22Rv1 (cell line): Measurements from ENCODE around the gene IPO8.
"Not testable (repeated sequence)": the region's sequence is repeated elsewhere in the genome, so short reads cannot be mapped to it uniquely, and the experiment has no call there.

ENCODE experiments used
- H3K27ac ChIP-seq: fragments of 450-650 bp; 2 replicates; pipeline ENCODE4 v1.5.1; 2017
- CTCF ChIP-seq: fragments of 450-650 bp; IDR thresholded peaks from 2 replicates; pipeline ENCODE4 v1.5.1; 2017; ENCODE audit warnings: mild to moderate bottlenecking
- ZFX ChIP-seq: fragments of 450-650 bp; IDR thresholded peaks from 2 replicates; pipeline ENCODE4 v1.6.1; 2017; ENCODE audit warnings: antibody characterized with exemption, borderline replicate concordance

The IPO8 gene

DNA sequence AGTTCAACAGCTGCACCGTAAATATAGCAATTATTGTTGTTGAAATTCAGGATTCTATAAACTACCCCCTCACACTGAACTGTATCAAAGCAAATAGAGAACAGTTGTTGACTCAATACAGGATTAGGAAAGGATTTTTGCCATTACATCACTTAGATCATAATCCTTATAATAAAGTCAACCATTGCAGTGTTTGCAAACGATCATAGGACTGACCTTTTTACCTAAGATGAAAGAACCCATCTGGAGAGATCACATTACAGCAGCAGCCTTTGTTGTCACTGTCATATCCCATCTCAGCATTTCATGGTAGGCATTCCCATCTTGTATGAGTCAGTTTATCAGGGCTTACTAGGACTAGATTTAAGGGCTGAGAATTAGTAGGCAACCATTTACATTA is 96.1 kb downstream of the IPO8 start:
- TF ChIP-seq ZFX: no peak
- TF ChIP-seq CTCF: no peak
- H3K27ac ChIP-seq: no peak overlapping the region

DNA sequence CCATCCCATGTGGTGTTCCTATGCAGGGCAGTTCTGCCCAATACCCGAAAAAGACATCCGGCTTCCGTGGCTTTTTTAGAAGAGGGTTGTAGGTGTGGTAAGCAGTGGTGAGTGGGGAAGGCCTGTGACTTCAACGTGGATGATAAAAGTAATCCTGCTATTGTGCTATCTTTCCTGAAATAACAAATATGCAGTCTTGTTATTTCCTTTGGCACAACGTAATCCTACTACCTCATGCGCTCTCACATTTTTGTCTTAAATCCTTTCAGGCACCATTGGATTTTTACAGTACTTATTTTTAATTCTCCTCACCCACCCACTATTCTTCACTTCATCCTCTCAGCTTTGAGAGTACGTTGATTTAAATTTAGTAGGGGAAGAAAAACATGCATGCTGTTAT is 96.8 kb downstream of the IPO8 start:
- H3K27ac ChIP-seq: no peak overlapping the region
- no peak for TF ChIP-seq ZFX
- no peak for TF ChIP-seq CTCF

- no peak overlapping the region for H3K27ac ChIP-seq
- no peak for TF ChIP-seq ZFX
- TF ChIP-seq CTCF: no peak
Measured at GRCh38 chr12:30595742-30596141, 99.9 kb downstream of the IPO8 start.

DNA sequence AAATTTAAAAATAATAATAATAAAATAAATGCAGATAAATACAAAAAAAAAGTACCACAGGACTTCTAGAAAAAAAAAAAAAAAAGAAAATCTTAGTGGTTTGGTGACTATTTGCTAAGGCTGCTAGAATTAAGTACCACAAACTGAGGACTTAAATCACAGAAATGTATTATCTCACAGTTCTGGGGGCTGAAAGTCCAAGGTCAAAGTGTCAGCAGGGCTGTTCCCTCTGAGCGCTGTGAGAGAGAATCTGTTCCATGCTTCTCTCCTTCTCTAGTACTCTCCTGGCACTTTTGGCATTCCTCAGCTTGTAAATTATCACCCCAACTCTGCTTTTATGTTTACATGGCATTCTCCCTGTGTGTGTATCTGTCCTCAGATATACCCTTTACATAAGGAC is 101.2 kb downstream of the IPO8 start:
- TF ChIP-seq CTCF (no peak), ZFX (no peak)
- no peak overlapping the region for H3K27ac ChIP-seq

GRCh38 chr12:30588572-30588971 is 107.1 kb downstream of the IPO8 start:
- not testable (repeated sequence) for H3K27ac ChIP-seq

GRCh38 chr12:30587782-30588181 is 107.9 kb downstream of the IPO8 start:
- no peak overlapping the region for H3K27ac ChIP-seq
- TF ChIP-seq ZFX: no peak
- TF ChIP-seq CTCF: no peak

DNA sequence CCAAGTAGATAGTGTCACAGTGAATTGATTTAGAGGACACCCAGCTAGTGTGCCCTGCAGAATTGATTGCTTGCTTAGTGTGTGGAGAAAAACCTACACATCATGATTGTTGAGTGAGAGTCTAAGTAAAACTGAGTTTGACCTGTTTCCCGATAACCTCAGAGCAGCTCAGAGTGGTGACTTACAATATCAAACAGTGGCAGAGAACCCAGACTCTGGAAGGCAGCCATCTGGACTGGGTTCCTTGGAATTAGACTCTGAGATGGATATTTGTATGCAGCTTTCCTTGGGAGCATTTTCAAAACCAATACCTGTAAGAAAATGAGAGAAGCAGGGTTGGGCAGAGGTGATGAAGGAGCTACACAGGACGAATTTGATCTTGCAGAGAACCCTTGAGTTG is 109.8 kb downstream of the IPO8 start:
- TF ChIP-seq CTCF (no peak), ZFX (no peak)

DNA sequence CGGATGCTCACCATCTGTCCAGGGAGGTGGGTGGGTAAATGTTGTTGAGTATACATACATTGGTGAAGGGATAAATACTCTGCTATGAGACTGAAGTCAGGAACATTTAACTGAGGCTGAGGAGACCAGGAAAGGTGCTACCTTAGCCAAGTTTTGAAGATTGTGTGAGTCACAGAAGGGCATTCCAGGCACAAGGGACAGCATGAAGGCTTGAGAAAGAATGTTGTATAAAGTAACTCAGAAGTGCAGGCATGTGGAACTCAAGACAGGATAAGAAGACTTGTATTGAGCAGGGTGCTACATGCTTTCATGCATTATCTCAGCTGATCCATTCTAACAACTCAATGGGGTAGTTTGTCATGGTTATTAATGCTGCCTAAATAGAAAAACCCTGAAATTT is 112.7 kb downstream of the IPO8 start:
- TF ChIP-seq CTCF (no peak), ZFX (no peak)
- H3K27ac ChIP-seq: no peak overlapping the region

More for the DNA sequence above, 109.8 kb downstream of the IPO8 start:
- H3K27ac ChIP-seq: no peak overlapping the region
